K562 (cell line): ENCODE data around the gene TMEM267. TPM values are rescaled to one million over a fixed set of nuclear protein-coding genes. Genes with fewer than 3 reads are reported as not detected.

Source experiments
- BRF2 ChIP-seq: IDR thresholded peaks from 3 replicates; pipeline ENCODE4 v1.6.1; 2011; ENCODE audit warnings: borderline replicate concordance, mild to moderate bottlenecking; ENCODE audit not compliant: insufficient read length, insufficient read depth
- CTCFL ChIP-seq: IDR thresholded peaks from 2 replicates; pipeline ENCODE4 v1.6.1; 2011; ENCODE audit warnings: borderline replicate concordance, low read depth, mild to moderate bottlenecking, moderate library complexity, low read length; ENCODE audit not compliant: insufficient read depth, poor library complexity, severe bottlenecking
- CXXC5 ChIP-seq: fragments of 250-450 bp; sonication (Bioruptor Pico); IDR thresholded peaks from 2 replicates; pipeline ENCODE4 v1.8.0; 2022; ENCODE audit warnings: inconsistent platforms, mild to moderate bottlenecking, moderate library complexity
- HMGN3 ChIP-seq: IDR thresholded peaks from 2 replicates; pipeline ENCODE4 v1.6.1; 2011; ENCODE audit warnings: borderline replicate concordance, low read depth, mild to moderate bottlenecking, mixed read lengths, low read length; ENCODE audit not compliant: insufficient read length; ENCODE audit errors: extremely low read depth
- JUNB ChIP-seq: fragments of 450-650 bp; formaldehyde crosslinking; conservative IDR thresholded peaks from 2 replicates; pipeline ENCODE4 v1.4.0; 2020; ENCODE audit warnings: mild to moderate bottlenecking
- MNT ChIP-seq, 2 experiments: fragments of 450-650 bp; conservative IDR thresholded peaks; 2 replicates each; pipeline ENCODE4 v1.6.1; 2017; ENCODE audit warnings: mild to moderate bottlenecking in 2 of 2, moderate library complexity in 2 of 2
- NCOR1 ChIP-seq: fragments of 450-650 bp; IDR thresholded peaks from 2 replicates; pipeline ENCODE4 v1.6.1; 2016; ENCODE audit warnings: mild to moderate bottlenecking, moderate library complexity
- POLR2B ChIP-seq: fragments of 450-650 bp; IDR thresholded peaks from 2 replicates; pipeline ENCODE4 v1.6.1; 2018; ENCODE audit warnings: low read depth; ENCODE audit not compliant: partially characterized antibody
- RERE ChIP-seq: sonication (generic); formaldehyde crosslinking; IDR thresholded peaks from 2 replicates; pipeline ENCODE4 v1.8.0; 2023; ENCODE audit warnings: missing genetic modification reagents, mild to moderate bottlenecking, borderline replicate concordance
- XRCC5 ChIP-seq: fragments of 200-400 bp; formaldehyde crosslinking; IDR thresholded peaks from 2 replicates; pipeline ENCODE4 v1.6.1; 2017; ENCODE audit warnings: low read depth, mild to moderate bottlenecking, low read length
- ZFX ChIP-seq: sonication (generic); formaldehyde crosslinking; IDR thresholded peaks from 2 replicates; pipeline ENCODE4 v1.8.0; 2022; ENCODE audit warnings: mild to moderate bottlenecking, missing genetic modification reagents, moderate library complexity
- ZNF282 ChIP-seq: sonication (generic); formaldehyde crosslinking; IDR thresholded peaks from 2 replicates; pipeline ENCODE4 v1.8.1; 2023; ENCODE audit warnings: missing genetic modification reagents
- ZZZ3 ChIP-seq: fragments of 450-650 bp; IDR thresholded peaks from 2 replicates; pipeline ENCODE4 v1.6.1; 2016; ENCODE audit warnings: antibody characterized with exemption, mild to moderate bottlenecking, moderate library complexity
- polyA plus RNA-seq, 8 experiments: library from polyadenylated mRNA; depleted of rRNA in 4 of 8; stranded (reverse) in 5 of 8; unstranded in 3 of 8; fragments of >200 nt; fragmentation: Nextera tagmentation in 2 of 8; fragmentation: Illumina TruSeq in 1 of 8; extraction: Ambion mirVana in 2 of 8; extraction: Trizol in 1 of 8; gene quantifications; 2 replicates each; pipeline versions ENCODE4 v1.2.1 to v1.2.3, GENCODE V29; 2011 to 2014; ENCODE audit warnings: inconsistent platforms in 1 of 8, missing spikeins in 1 of 8
- total RNA-seq, 7 experiments: library from RNA; depleted of rRNA in 6 of 7; stranded (reverse); fragments of >200 nt in 6 of 7; fragmentation: Illumina TruSeq in 2 of 7; extraction: Trizol in 2 of 7; gene quantifications; 2 replicates each; pipeline versions ENCODE4 v1.2.1 to v1.2.3, GENCODE V29; 2011 to 2021; ENCODE audit warnings: low replicate concordance in 1 of 7

The TMEM267 gene
- total and polyA plus RNA-seq, 9 of the 15 experiments (the other 6 are each of a cell fraction or from before 2014, with no cell fraction given) = 8.1 to 61.1 (median 17.8) TPM

- TF ChIP-seq MNT (conservative IDR thresholded peaks at IDR 0.05) (peak; percentile 12 to 50; a peak in 1 of 4 replicates), BRF2 (no peak), RERE (CRISPR knock-in tag) (no peak), NCOR1 (no peak; the same call in 1 of the 2 replicates), POLR2B (no peak), HMGN3 (peak; percentile 22), ZNF282 (CRISPR knock-in tag) (no peak), CTCFL (peak; percentile 70), ZZZ3 (peak; percentile 81; the same call in 1 of the 2 replicates), JUNB (no peak), CXXC5 (CRISPR knock-in tag) (peak; percentile 46; the same call in 1 of the 2 replicates), ZFX (CRISPR knock-in tag) (peak; percentile 92), XRCC5 (peak; percentile 37; the same call in 1 of the 2 replicates)
Measured at GRCh38 chr5:43484106-43484849, 613 bp upstream of the TMEM267 start (continued).
